Suprapubic skin (tissue), 4 donors: ENCODE data around the gene TMEM145. TPM values are rescaled to one million over a fixed set of nuclear protein-coding genes. Genes with fewer than 3 reads are reported as not detected.

Source experiments
- DNase-seq, 2 donors: peaks; one replicate each; pipeline ENCODE4 v3.0.0-alpha.2; 2019; ENCODE audit warnings: low spot score in 2 of 2
- H3K27ac ChIP-seq: fragments of 200-600 bp; sonication (generic); one replicate; pipeline ENCODE4 v1.5.1; 2019
- H3K27me3 ChIP-seq: fragments of 200-600 bp; sonication (generic); one replicate; pipeline ENCODE4 v1.5.1; 2019
- H3K36me3 ChIP-seq: fragments of 200-600 bp; sonication (generic); one replicate; pipeline ENCODE4 v1.5.1; 2019
- H3K4me1 ChIP-seq: fragments of 200-600 bp; sonication (generic); one replicate; pipeline ENCODE4 v1.5.1; 2019
- H3K4me3 ChIP-seq: fragments of 200-600 bp; sonication (generic); one replicate; pipeline ENCODE4 v1.5.1; 2019; ENCODE audit warnings: mild to moderate bottlenecking
- H3K9me3 ChIP-seq: fragments of 200-600 bp; sonication (generic); one replicate; pipeline ENCODE4 v1.5.1; 2019
- CTCF ChIP-seq, 2 donors: fragments of 200-600 bp in 1 of 2; fragments of 450-650 bp in 1 of 2; sonication (generic) in 1 of 2; IDR thresholded peaks; one replicate each; pipeline ENCODE4 v1.5.1; 2016 to 2019; ENCODE audit warnings: antibody characterized with exemption in 2 of 2, mild to moderate bottlenecking in 1 of 2, moderate library complexity in 1 of 2
- EP300 ChIP-seq: sonication (generic); formaldehyde crosslinking; IDR thresholded peaks from one replicate; pipeline ENCODE4 v1.6.1; 2017; ENCODE audit warnings: antibody characterized with exemption
- POLR2A ChIP-seq, 2 donors: fragments of 450-650 bp; IDR thresholded peaks; one replicate each; pipeline ENCODE4 v1.6.1; 2017; ENCODE audit warnings: antibody characterized with exemption in 2 of 2, mild to moderate bottlenecking in 2 of 2, moderate library complexity in 2 of 2
- POLR2AphosphoS5 ChIP-seq, 3 donors: sonication (generic); formaldehyde crosslinking; IDR thresholded peaks; one replicate each; pipeline ENCODE4 v1.6.1; 2017; ENCODE audit warnings: antibody characterized with exemption in 3 of 3
- WGBS: methylation state at CpG from one replicate; pipeline ENCODE4 v1.1.5; 2018; 5-methylcytosine and 5-hydroxymethylcytosine counted together
- total RNA-seq, 4 donors: library from RNA; depleted of rRNA; stranded (reverse); fragments of >200 nt; gene quantifications; one replicate each; pipeline ENCODE4 v1.1.0, GENCODE V29; 2016

Gene TMEM145
- total RNA-seq, 4 donors from 2014 or later = 4.2 TPM; not detected in 3

GRCh38 chr19:42366673-42367072 lies 53.6 kb downstream of the TMEM145 start:
- H3K36me3 ChIP-seq = peaks cover 37% of the 10 kb centered on the region

DNA sequence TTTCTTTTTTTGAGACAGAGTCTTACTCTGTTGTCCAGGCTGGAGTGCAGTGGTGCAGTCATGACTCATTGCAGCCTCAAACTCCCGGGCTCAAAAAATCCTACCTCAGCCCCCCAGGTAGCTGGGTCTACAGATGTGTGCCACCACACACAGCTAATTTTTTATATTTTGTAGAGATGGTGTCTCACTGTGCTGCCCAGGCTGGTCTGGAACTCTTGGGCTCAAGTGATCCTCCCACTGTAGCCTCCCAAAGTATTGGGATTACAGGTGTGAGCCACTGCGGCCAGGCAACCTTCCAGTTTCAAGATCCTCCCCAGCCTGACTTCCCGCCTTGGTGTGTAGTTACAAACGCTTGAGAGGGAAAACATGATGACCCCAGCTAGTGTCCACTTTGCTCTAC lies 54.8 kb downstream of the TMEM145 start:
- 100% methylated on average over 4 of the region's 4 CpGs for WGBS
- DNase-seq = no peak
- Histone ChIP-seq H3K27ac (no peak overlapping the region), H3K4me3 (no peak overlapping the region), H3K27me3 (no peaks in the 10 kb centered on the region), H3K9me3 (peaks cover 3% of the 10 kb centered on the region), H3K4me1 (peaks cover 3% of the 10 kb centered on the region), H3K36me3 (peaks cover 37% of the 10 kb centered on the region)
- TF ChIP-seq POLR2AphosphoS5 (IDR thresholded peaks at IDR 0.05) = no peak
- no peak for TF ChIP-seq EP300
- no peak for TF ChIP-seq CTCF (IDR thresholded peaks at IDR 0.05)
- no peak for TF ChIP-seq POLR2A (IDR thresholded peaks at IDR 0.05)

More at GRCh38 chr19:42366673-42367072, 53.6 kb downstream of the TMEM145 start:
- peaks cover 3% of the 10 kb centered on the region for H3K4me1 ChIP-seq
- 77% methylated on average over 1 of the region's 1 CpG for WGBS
- H3K27me3 ChIP-seq = no peaks in the 10 kb centered on the region
- no peak overlapping the region for H3K27ac ChIP-seq
- H3K9me3 ChIP-seq = peaks cover 3% of the 10 kb centered on the region
- no peak for DNase-seq
- TF ChIP-seq POLR2AphosphoS5 (IDR thresholded peaks at IDR 0.05) = no peak
- TF ChIP-seq POLR2A (IDR thresholded peaks at IDR 0.05) = no peak
- TF ChIP-seq EP300 = no peak
- TF ChIP-seq CTCF (IDR thresholded peaks at IDR 0.05) = no peak
- H3K4me3 ChIP-seq = no peak overlapping the region

GRCh38 chr19:42368360-42368759 lies 55.3 kb downstream of the TMEM145 start:
- TF ChIP-seq EP300 (no peak), CTCF (IDR thresholded peaks at IDR 0.05) (no peak), POLR2A (IDR thresholded peaks at IDR 0.05) (no peak), POLR2AphosphoS5 (IDR thresholded peaks at IDR 0.05) (no peak)
- H3K27me3 ChIP-seq = no peaks in the 10 kb centered on the region
- peaks cover 34% of the 10 kb centered on the region for H3K36me3 ChIP-seq
- no peak overlapping the region for H3K4me3 ChIP-seq
- DNase-seq = no peak
- H3K27ac ChIP-seq = no peak overlapping the region
- H3K4me1 ChIP-seq = peaks cover 3% of the 10 kb centered on the region
- 94% methylated on average over 5 of the region's 11 CpGs for WGBS
- H3K9me3 ChIP-seq = peaks cover 3% of the 10 kb centered on the region

DNA sequence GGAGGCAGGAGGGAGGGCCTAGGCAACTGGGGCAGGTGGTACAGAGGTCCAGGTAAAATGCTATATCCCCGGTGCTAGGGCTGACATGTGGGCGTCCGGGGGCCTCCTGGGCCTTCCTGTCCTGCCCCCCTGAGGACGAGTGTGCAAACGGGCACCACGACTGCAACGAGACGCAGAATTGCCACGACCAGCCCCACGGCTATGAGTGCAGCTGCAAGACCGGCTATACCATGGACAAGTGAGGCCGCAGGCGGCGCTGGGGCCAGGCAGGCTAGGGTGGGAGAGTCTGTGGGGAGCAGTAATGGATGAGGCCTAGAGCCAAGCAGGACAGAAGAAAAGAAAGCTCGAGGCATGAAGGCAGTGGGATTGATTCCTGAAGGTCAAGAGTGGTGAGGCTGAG lies 55.7 kb downstream of the TMEM145 start:
- Histone ChIP-seq H3K27ac (no peak overlapping the region), H3K9me3 (peaks cover 2% of the 10 kb centered on the region), H3K4me3 (no peak overlapping the region), H3K36me3 (peaks cover 30% of the 10 kb centered on the region), H3K27me3 (no peaks in the 10 kb centered on the region), H3K4me1 (peaks cover 3% of the 10 kb centered on the region)
- 95% methylated on average over 15 of the region's 15 CpGs for WGBS
- DNase-seq = no peak
- TF ChIP-seq POLR2A (IDR thresholded peaks at IDR 0.05) (no peak), CTCF (IDR thresholded peaks at IDR 0.05) (no peak), EP300 (no peak), POLR2AphosphoS5 (IDR thresholded peaks at IDR 0.05) (no peak)

DNA sequence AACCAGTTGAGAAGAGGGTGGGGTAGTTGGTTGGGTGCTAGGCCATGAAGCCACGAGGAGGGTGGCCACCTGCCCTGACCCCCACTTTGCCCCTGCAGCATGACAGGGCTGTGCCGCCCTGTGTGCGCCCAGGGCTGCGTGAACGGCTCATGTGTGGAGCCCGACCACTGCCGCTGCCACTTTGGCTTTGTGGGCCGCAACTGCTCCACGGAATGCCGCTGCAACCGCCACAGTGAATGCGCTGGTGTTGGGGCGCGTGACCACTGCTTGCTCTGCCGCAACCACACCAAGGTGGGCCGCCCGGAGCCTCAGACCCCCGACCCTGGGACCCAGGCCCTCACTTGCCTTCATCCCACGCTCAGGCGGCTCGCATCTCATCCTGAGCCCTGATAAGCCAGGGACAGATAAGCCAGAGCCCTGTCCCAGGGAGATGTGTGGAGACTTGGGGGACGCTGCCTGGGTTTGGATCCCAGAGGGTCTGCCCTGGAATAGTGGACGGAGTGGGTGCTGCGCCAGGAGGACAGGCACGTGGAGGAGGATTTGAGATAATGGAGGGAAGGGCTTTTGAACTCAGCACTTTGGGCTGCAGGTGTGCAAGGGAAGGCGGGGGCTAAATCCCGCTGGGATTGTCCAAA lies 56.4 kb downstream of the TMEM145 start:
- no peak for DNase-seq
- 94% methylated on average over 26 of the region's 27 CpGs for WGBS
- H3K27me3 ChIP-seq = no peaks in the 10 kb centered on the region
- no peak overlapping the region for H3K4me3 ChIP-seq
- peaks cover 3% of the 10 kb centered on the region for H3K4me1 ChIP-seq
- H3K27ac ChIP-seq = no peak overlapping the region
- H3K36me3 ChIP-seq = peaks cover 25% of the 10 kb centered on the region
- H3K9me3 ChIP-seq = no peaks in the 10 kb centered on the region
- TF ChIP-seq POLR2AphosphoS5 (IDR thresholded peaks at IDR 0.05) (no peak), EP300 (no peak), CTCF (IDR thresholded peaks at IDR 0.05) (no peak), POLR2A (IDR thresholded peaks at IDR 0.05) (no peak)
